ENCODE data around the gene RANGRF.

The RANGRF gene

GRCh38 chr17:8315764-8316217, 27.3 kb downstream of the RANGRF start:
- DNase-seq = no peak

GRCh38 chr17:8318010-8318935, 29.8 kb downstream of the RANGRF start:
- DNase-seq = no peak

GRCh38 chr17:8320262-8320661, 31.8 kb downstream of the RANGRF start:
- DNase-seq = no peak

GRCh38 chr17:8320990-8321389, 32.5 kb downstream of the RANGRF start:
- DNase-seq = no peak

- no peak for DNase-seq
Observed at GRCh38 chr17:8322061-8322460, 33.6 kb downstream of the RANGRF start.

GRCh38 chr17:8324132-8324531, 35.7 kb downstream of the RANGRF start:
- no peak for DNase-seq

- DNase-seq = no peak
Observed at GRCh38 chr17:8324923-8325322, 36.5 kb downstream of the RANGRF start.

GRCh38 chr17:8326511-8327302, 38.2 kb downstream of the RANGRF start:
- DNase-seq = no peak

GRCh38 chr17:8327303-8327649, 38.8 kb downstream of the RANGRF start:
- no peak for DNase-seq

- DNase-seq = no peak
Observed at GRCh38 chr17:8332128-8332527, 43.7 kb downstream of the RANGRF start.

- DNase-seq = no peak
Observed at GRCh38 chr17:8332688-8333087, 44.2 kb downstream of the RANGRF start.

- DNase-seq = no peak
Observed at GRCh38 chr17:8333281-8333680, 44.8 kb downstream of the RANGRF start.

- DNase-seq = no peak
Observed at GRCh38 chr17:8337802-8338752, 49.6 kb downstream of the RANGRF start.

GRCh38 chr17:8338753-8339140, 50.3 kb downstream of the RANGRF start:
- DNase-seq = no peak

GRCh38 chr17:8339540-8339939, 51.1 kb downstream of the RANGRF start, which contains the start of gene ODF4:
Gene ODF4, plus strand, starts transcription at chr17:8339840. Its CDS starts 212 bp downstream, at chr17:8340052.
- no peak for DNase-seq
